GM12864 (cell line): ENCODE results near the gene AXIN1.

ENCODE experiments used
- DNase-seq: peaks from one replicate; pipeline ENCODE4 v3.0.0-alpha.2; 2011; ENCODE audit warnings: low read depth
- H3K4me3 ChIP-seq: 2 replicates; pipeline ENCODE4 v1.5.1; 2011; ENCODE audit warnings: mild to moderate bottlenecking, low read depth, low read length, control low read depth
- TF ChIP-seq, protein P1 (sequence below): IDR thresholded peaks from 2 replicates; pipeline ENCODE4 v1.5.1; 2011; ENCODE audit warnings: low read depth, mild to moderate bottlenecking, moderate library complexity, low read length, control low read depth, inconsistent platforms; ENCODE audit errors: missing control alignments

The AXIN1 gene

GRCh38 chr16:265002-265529, 87.5 kb downstream of the AXIN1 start:
- DNase-seq = no peak
- no peak overlapping the region for H3K4me3 ChIP-seq
- TF ChIP-seq, protein P1, sequence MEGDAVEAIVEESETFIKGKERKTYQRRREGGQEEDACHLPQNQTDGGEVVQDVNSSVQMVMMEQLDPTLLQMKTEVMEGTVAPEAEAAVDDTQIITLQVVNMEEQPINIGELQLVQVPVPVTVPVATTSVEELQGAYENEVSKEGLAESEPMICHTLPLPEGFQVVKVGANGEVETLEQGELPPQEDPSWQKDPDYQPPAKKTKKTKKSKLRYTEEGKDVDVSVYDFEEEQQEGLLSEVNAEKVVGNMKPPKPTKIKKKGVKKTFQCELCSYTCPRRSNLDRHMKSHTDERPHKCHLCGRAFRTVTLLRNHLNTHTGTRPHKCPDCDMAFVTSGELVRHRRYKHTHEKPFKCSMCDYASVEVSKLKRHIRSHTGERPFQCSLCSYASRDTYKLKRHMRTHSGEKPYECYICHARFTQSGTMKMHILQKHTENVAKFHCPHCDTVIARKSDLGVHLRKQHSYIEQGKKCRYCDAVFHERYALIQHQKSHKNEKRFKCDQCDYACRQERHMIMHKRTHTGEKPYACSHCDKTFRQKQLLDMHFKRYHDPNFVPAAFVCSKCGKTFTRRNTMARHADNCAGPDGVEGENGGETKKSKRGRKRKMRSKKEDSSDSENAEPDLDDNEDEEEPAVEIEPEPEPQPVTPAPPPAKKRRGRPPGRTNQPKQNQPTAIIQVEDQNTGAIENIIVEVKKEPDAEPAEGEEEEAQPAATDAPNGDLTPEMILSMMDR = no peak

- TF ChIP-seq, protein P1 = no peak
Observed at GRCh38 chr16:264440-264951, 88.0 kb downstream of the AXIN1 start.

DNA sequence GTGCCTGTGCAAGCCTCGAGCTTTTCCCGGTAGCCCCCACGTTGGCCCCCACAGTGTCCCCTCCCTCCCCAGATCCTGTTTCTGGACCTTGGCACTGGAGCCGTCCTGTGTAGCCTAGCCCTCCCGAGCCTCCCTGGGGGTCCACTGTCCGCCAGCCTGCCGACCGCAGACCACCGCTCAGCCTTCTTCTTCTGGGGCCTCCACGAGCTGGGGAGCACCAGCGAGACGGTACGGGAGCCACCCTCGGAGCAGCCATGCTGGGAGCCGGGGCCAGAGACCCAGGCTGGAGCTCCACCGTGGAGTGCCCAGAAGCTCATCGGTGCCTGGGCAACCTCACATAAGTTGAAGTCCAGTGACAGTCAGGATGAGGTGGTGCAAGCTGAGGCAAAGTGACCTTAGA, 88.6 kb downstream of the AXIN1 start:
- no peak for DNase-seq
- H3K4me3 ChIP-seq = no peak overlapping the region
- TF ChIP-seq, protein P1 = no peak

More at GRCh38 chr16:264440-264951, 88.0 kb downstream of the AXIN1 start:
- H3K4me3 ChIP-seq = no peak overlapping the region
- no peak for DNase-seq

GRCh38 chr16:263182-263774, 89.2 kb downstream of the AXIN1 start:
- H3K4me3 ChIP-seq = no peak overlapping the region
- no peak for DNase-seq
- TF ChIP-seq, protein P1 = no peak

GRCh38 chr16:262121-262745, 90.3 kb downstream of the AXIN1 start:
- no peak overlapping the region for H3K4me3 ChIP-seq
- no peak for DNase-seq
- TF ChIP-seq, protein P1 = no peak

GRCh38 chr16:261031-261691, 91.4 kb downstream of the AXIN1 start:
- DNase-seq = no peak
- no peak overlapping the region for H3K4me3 ChIP-seq
- TF ChIP-seq, protein P1 = no peak
